ENCODE data around the gene C3orf33.

- TF ChIP-seq CTCF (IDR thresholded peaks at IDR 0.05; ENCODE audit: borderline replicate concordance, extremely low read depth, low read length, poor library complexity, severe bottlenecking): no peak
- no peak for TF ChIP-seq EZH2 (IDR thresholded peaks at IDR 0.05; ENCODE audit: borderline replicate concordance, low read depth, low read length, severe bottlenecking)
Measured at GRCh38 chr3:155772801-155773200, 33.3 kb downstream of the C3orf33 start.

Measured in DND-41 (cell line).